ENCODE data around the gene GLO1.
"Not testable (repeated sequence)": the region's sequence is repeated elsewhere in the genome, so short reads cannot be mapped to it uniquely, and the experiment has no call there.

GLO1 gene

GRCh38 chr6:38708496-38708895 lies 5.6 kb upstream of the GLO1 start:
- no peak overlapping the region for H3K4me3 ChIP-seq (ENCODE audit: low read length)
- no peak for TF ChIP-seq CTCF (conservative IDR thresholded peaks at IDR 0.05; ENCODE audit: low read length)
- DNase-seq (ENCODE audit: low read depth): no peak

- no peak overlapping the region for H3K4me3 ChIP-seq (ENCODE audit: low read length)
- no peak for TF ChIP-seq CTCF (conservative IDR thresholded peaks at IDR 0.05; ENCODE audit: low read length)
- no peak for DNase-seq (ENCODE audit: low read depth)
These were observed 3.0 kb upstream of the GLO1 start for GRCh38 chr6:38705924-38706323.

- no peak for TF ChIP-seq CTCF (conservative IDR thresholded peaks at IDR 0.05; ENCODE audit: low read length)
- no peak for DNase-seq (ENCODE audit: low read depth)
- H3K4me3 ChIP-seq (ENCODE audit: low read length): no peak overlapping the region
These were observed 1.1 kb upstream of the GLO1 start for GRCh38 chr6:38703949-38704590.

GRCh38 chr6:38701551-38701950 lies 1.4 kb downstream of the GLO1 start:
- no peak for TF ChIP-seq CTCF (conservative IDR thresholded peaks at IDR 0.05; ENCODE audit: low read length)
- no peak overlapping the region for H3K4me3 ChIP-seq (ENCODE audit: low read length)
- DNase-seq (ENCODE audit: low read depth): no peak

- not testable (repeated sequence) for H3K4me3 ChIP-seq (ENCODE audit: low read length); DNase-seq (ENCODE audit: low read depth)
These were observed 3.2 kb downstream of the GLO1 start for GRCh38 chr6:38699702-38700101.

GRCh38 chr6:38697846-38698245 lies 5.1 kb downstream of the GLO1 start:
- H3K4me3 ChIP-seq (ENCODE audit: low read length): no peak overlapping the region
- no peak for DNase-seq (ENCODE audit: low read depth)
- TF ChIP-seq CTCF (conservative IDR thresholded peaks at IDR 0.05; ENCODE audit: low read length): no peak

- TF ChIP-seq CTCF (conservative IDR thresholded peaks at IDR 0.05; ENCODE audit: low read length): no peak
- no peak for DNase-seq (ENCODE audit: low read depth)
- no peak overlapping the region for H3K4me3 ChIP-seq (ENCODE audit: low read length)
These were observed 6.6 kb downstream of the GLO1 start for GRCh38 chr6:38696345-38696744.

- DNase-seq (ENCODE audit: low read depth): no peak
- no peak for TF ChIP-seq CTCF (conservative IDR thresholded peaks at IDR 0.05; ENCODE audit: low read length)
- no peak overlapping the region for H3K4me3 ChIP-seq (ENCODE audit: low read length)
These were observed 7.0 kb downstream of the GLO1 start for GRCh38 chr6:38695933-38696332.
